CD14-positive monocyte (primary cell): ENCODE measurements around the gene PNPLA7. TPM values are rescaled to one million over a fixed set of nuclear protein-coding genes. Genes with fewer than 3 reads are reported as not detected.

ENCODE experiments used
- DNase-seq, 3 donors: peaks; one replicate each; pipeline ENCODE4 v3.0.0-alpha.2; 2011 to 2022
- H2AFZ ChIP-seq: 2 replicates; pipeline ENCODE4 v1.6.0; 2012; ENCODE audit warnings: mild to moderate bottlenecking, low read depth, low read length, inconsistent platforms; ENCODE audit not compliant: insufficient read depth, poor library complexity, severe bottlenecking
- H3K27ac ChIP-seq, 2 donors: 1 replicate in 1 of 2; 2 replicates in 1 of 2; pipeline ENCODE4 v1.5.1; 2012 to 2013; ENCODE audit warnings: low read length in 2 of 2, control low read depth in 1 of 2, inconsistent platforms in 1 of 2, low read depth in 1 of 2, mild to moderate bottlenecking in 1 of 2
- H3K27me3 ChIP-seq, 2 donors: one replicate each; pipeline versions ENCODE4 v1.6.0 to v1.6.1; 2011 to 2013; ENCODE audit warnings: low read length in 2 of 2; ENCODE audit not compliant: control insufficient read depth in 2 of 2, insufficient read depth in 2 of 2
- H3K36me3 ChIP-seq, 2 donors: replicated peaks in 1 of 2; 1 replicate in 1 of 2; 2 replicates in 1 of 2; pipeline versions ENCODE4 v1.5.1 to v1.6.1; 2012 to 2013; ENCODE audit warnings: low read length in 2 of 2, control low read depth in 1 of 2, inconsistent platforms in 1 of 2, mild to moderate bottlenecking in 1 of 2; ENCODE audit not compliant: insufficient read depth in 2 of 2, control insufficient read depth in 1 of 2
- H3K4me1 ChIP-seq, 2 donors: 1 replicate in 1 of 2; 2 replicates in 1 of 2; pipeline versions ENCODE4 v1.5.1 to v1.6.1; 2012 to 2013; ENCODE audit warnings: low read length in 2 of 2, control low read depth in 1 of 2, inconsistent platforms in 1 of 2, mild to moderate bottlenecking in 1 of 2, moderate library complexity in 1 of 2; ENCODE audit not compliant: insufficient read depth in 2 of 2, control insufficient read depth in 1 of 2
- H3K4me2 ChIP-seq: replicated peaks from 2 replicates; pipeline ENCODE3; 2012; ENCODE audit warnings: low read length, moderate library complexity, mild to moderate bottlenecking; ENCODE audit not compliant: poor library complexity, severe bottlenecking; ENCODE audit errors: extremely low read depth
- H3K4me3 ChIP-seq, 3 experiments: fragments of 200-600 bp in 1 of 3; sonication (generic) in 1 of 3; replicated peaks in 1 of 3; 1 replicate in 2 of 3; 2 replicates in 1 of 3; pipeline ENCODE4 v1.5.1; 2011 to 2013; ENCODE audit warnings: low read length in 3 of 3, mild to moderate bottlenecking in 3 of 3, control low read depth in 2 of 3, low read depth in 2 of 3, inconsistent platforms in 1 of 3, moderate library complexity in 1 of 3
- H3K79me2 ChIP-seq: 2 replicates; pipeline ENCODE4 v1.6.0; 2012; ENCODE audit warnings: mild to moderate bottlenecking, control low read depth, inconsistent platforms, low read length, moderate library complexity; ENCODE audit not compliant: insufficient read depth
- H3K9ac ChIP-seq: 2 replicates; pipeline ENCODE4 v1.6.0; 2017; ENCODE audit warnings: low read length, mild to moderate bottlenecking; ENCODE audit not compliant: insufficient read depth, poor library complexity, severe bottlenecking
- H3K9me3 ChIP-seq, 2 donors: replicated peaks in 1 of 2; 1 replicate in 1 of 2; 2 replicates in 1 of 2; pipeline versions ENCODE4 v1.5.1 to v1.6.1; 2012 to 2013; ENCODE audit warnings: low read length in 2 of 2, control low read depth in 1 of 2; ENCODE audit not compliant: control insufficient read depth in 1 of 2, insufficient read depth in 1 of 2
- H4K20me1 ChIP-seq: 2 replicates; pipeline ENCODE4 v1.6.0; 2012; ENCODE audit warnings: mild to moderate bottlenecking, low read length, control low read depth, moderate library complexity; ENCODE audit not compliant: insufficient read depth
- H3K27ac Mint-ChIP-seq, 7 donors: one replicate each; pipeline ENCODE4 v1.8.0; 2020; ENCODE audit warnings: mild to moderate bottlenecking in 7 of 7, mixed read lengths in 7 of 7, moderate library complexity in 6 of 7, inconsistent platforms in 2 of 7
- H3K27me3 Mint-ChIP-seq, 3 donors: one replicate each; pipeline ENCODE4 v1.8.0; 2021 to 2022; ENCODE audit warnings: low read depth in 3 of 3, mild to moderate bottlenecking in 3 of 3, mixed read lengths in 3 of 3, moderate library complexity in 3 of 3, inconsistent platforms in 1 of 3
- H3K36me3 Mint-ChIP-seq, 2 donors: one replicate each; pipeline ENCODE4 v1.8.0; 2020; ENCODE audit warnings: mixed read lengths in 2 of 2, inconsistent platforms in 1 of 2, mild to moderate bottlenecking in 1 of 2
- H3K4me1 Mint-ChIP-seq: one replicate; pipeline ENCODE4 v1.8.0; 2020; ENCODE audit warnings: mild to moderate bottlenecking, mixed read lengths
- H3K4me3 Mint-ChIP-seq, 2 donors: one replicate each; pipeline ENCODE4 v1.8.0; 2020; ENCODE audit warnings: mild to moderate bottlenecking in 2 of 2, mixed read lengths in 2 of 2, moderate library complexity in 1 of 2
- H3K9me3 Mint-ChIP-seq, 7 donors: one replicate each; pipeline ENCODE4 v1.8.0; 2020 to 2022; ENCODE audit warnings: mixed read lengths in 7 of 7, mild to moderate bottlenecking in 6 of 7, moderate library complexity in 6 of 7, inconsistent platforms in 2 of 7
- CTCF ChIP-seq: fragments of 200-600 bp; IDR thresholded peaks from one replicate; pipeline ENCODE4 v1.8.0; 2022; ENCODE audit warnings: antibody characterized with exemption, mild to moderate bottlenecking
- WGBS: methylation state at CpG from one replicate; pipeline ENCODE4 v1.1.5; 2013; ENCODE audit warnings: missing lambda C conversion rate; ENCODE audit not compliant: insufficient coverage; 5-methylcytosine and 5-hydroxymethylcytosine counted together
- intact Hi-C, 2 donors: fragments of 100-400 bp; cut with micrococcal nuclease; formaldehyde crosslinking; loops; one replicate each; pipeline versions ENCODE4 v1.15.0 to v1.15.1; 2023
- polyA plus RNA-seq, 3 donors: library from polyadenylated mRNA; depleted of rRNA in 1 of 3; unstranded in 2 of 3; stranded (reverse) in 1 of 3; fragments of 300-500 nt in 2 of 3; fragments of >200 nt in 1 of 3; fragmentation: Illumina TruSeq in 2 of 3; gene quantifications; 1 replicate in 2 of 3; 2 replicates in 1 of 3; pipeline ENCODE4 v1.2.3, GENCODE V29; 2012 to 2021

The PNPLA7 gene
- polyA plus RNA-seq, 3 donors: 0.10 to 1.1 (median 0.14) TPM

DNA sequence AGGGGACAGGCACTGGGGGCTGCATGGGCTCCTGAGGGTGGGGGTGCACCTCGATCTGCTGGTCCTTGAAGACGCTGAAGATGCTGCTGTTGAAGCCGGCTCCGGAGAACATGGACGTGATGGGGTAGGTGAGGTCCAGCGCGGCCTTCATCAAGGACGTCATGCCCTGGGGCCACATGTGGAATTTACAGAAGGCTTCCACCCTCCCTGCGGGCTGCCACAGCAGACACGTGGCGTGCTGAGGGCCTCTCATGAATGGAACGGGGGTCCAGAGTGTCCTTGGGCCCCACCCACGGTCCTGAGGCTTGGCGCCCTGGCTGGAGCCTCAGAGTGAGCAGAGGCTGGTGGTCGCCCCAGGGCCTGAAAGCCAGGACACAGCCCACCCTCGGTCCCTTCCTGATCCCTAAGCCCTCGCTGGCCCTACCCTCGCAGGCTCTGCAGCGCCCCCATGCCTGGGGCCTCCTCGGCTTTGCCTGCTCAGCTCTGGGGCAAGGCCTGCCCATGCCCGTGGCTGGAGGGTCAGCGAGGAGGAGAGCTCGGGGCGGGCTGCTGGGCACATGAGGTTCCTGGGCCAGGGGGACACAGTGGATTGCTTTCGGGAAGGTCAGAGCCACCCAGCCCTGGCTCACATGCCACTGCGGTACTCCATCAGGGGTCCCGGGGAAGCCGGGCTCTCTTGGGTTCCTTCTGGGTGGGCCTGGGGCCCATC, 85.8 kb downstream of the PNPLA7 start:
- H3K9me3 Mint-ChIP-seq: peaks cover 0 to 14% (median 7%) of the 10 kb centered on the region in 7 donors
- H2AFZ ChIP-seq: no peak overlapping the region
- H3K9ac ChIP-seq: no peak overlapping the region
- no peak overlapping the region for H3K27ac ChIP-seq
- no peak for DNase-seq
- H3K27me3 Mint-ChIP-seq: peaks cover 13 to 27% (median 14%) of the 10 kb centered on the region in 3 donors
- no peak overlapping the region for H3K4me3 Mint-ChIP-seq
- WGBS: 95% methylated on average over 24 of the region's 28 CpGs
- no peak overlapping the region for H3K4me2 ChIP-seq
- H3K79me2 ChIP-seq: no peaks in the 10 kb centered on the region
- no peak overlapping the region for H3K4me3 ChIP-seq
- intact Hi-C loops: loop anchor here in 1 of 2 donors (10.0 kb wide), 1 partner anchor 140 kb away; the partner anchor contains the start of gene ARRDC1
- no peak overlapping the region for H3K27ac Mint-ChIP-seq
- H3K4me1 ChIP-seq: peaks cover 8 to 16% of the 10 kb centered on the region in 2 donors
- peaks cover 14 to 15% of the 10 kb centered on the region in 2 donors for H3K9me3 ChIP-seq
- H3K36me3 Mint-ChIP-seq: no peaks in the 10 kb centered on the region
- TF ChIP-seq CTCF: no peak
- H3K36me3 ChIP-seq: no peaks in the 10 kb centered on the region
- H4K20me1 ChIP-seq: no peaks in the 10 kb centered on the region
- peaks cover 0 to 15% of the 10 kb centered on the region in 2 donors for H3K27me3 ChIP-seq
- H3K4me1 Mint-ChIP-seq: peaks cover 3% of the 10 kb centered on the region

DNA sequence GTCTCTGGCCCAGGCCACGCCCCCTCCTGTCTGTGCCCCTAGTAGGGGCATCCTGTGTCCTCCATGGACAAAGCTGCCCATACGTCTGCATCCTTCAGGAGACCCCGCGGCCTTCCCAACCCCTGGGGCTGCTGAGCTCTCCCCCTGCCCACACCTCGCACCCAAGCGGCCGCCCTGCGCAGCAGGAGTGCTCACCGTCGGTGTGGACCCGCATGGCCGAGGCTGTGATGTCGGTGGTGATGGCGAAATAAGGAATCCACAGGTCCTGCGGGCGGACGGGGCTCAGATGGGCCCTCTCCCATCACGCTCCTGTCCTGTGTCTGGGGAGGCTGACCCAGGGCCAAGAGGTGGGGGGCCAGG, 86.3 kb downstream of the PNPLA7 start:
- no peaks in the 10 kb centered on the region for H3K36me3 Mint-ChIP-seq
- no peak overlapping the region for H3K4me2 ChIP-seq
- H3K36me3 ChIP-seq: no peaks in the 10 kb centered on the region
- H2AFZ ChIP-seq: no peak overlapping the region
- intact Hi-C loops: loop anchor here in 1 of 2 donors (10.0 kb wide), 1 partner anchor 141 kb away; the partner anchor contains the start of gene ARRDC1
- H3K27ac Mint-ChIP-seq: no peak overlapping the region
- no peaks in the 10 kb centered on the region for H3K79me2 ChIP-seq
- H3K4me3 Mint-ChIP-seq: no peak overlapping the region
- H3K9me3 ChIP-seq: peaks cover 14 to 15% of the 10 kb centered on the region in 2 donors
- H3K27me3 Mint-ChIP-seq: peaks cover 12 to 24% (median 13%) of the 10 kb centered on the region in 3 donors
- peaks cover 3% of the 10 kb centered on the region for H3K4me1 Mint-ChIP-seq
- WGBS: 94% methylated on average over 18 of the region's 18 CpGs
- H3K4me3 ChIP-seq: no peak overlapping the region
- H3K4me1 ChIP-seq: peaks cover 9 to 18% of the 10 kb centered on the region in 2 donors
- no peak for TF ChIP-seq CTCF
- no peak overlapping the region for H3K27ac ChIP-seq
- no peak overlapping the region for H3K9ac ChIP-seq
- peak in 1 of 3 donors; percentile 1 for DNase-seq
- H4K20me1 ChIP-seq: no peaks in the 10 kb centered on the region
- H3K9me3 Mint-ChIP-seq: peaks cover 0 to 14% (median 7%) of the 10 kb centered on the region in 7 donors
- peaks cover 0 to 15% of the 10 kb centered on the region in 2 donors for H3K27me3 ChIP-seq
